Erythroblast (primary cell): ENCODE data around the gene ADRB1.

Experiments
- GATA1 ChIP-seq: IDR thresholded peaks from 2 replicates; pipeline ENCODE4 v1.6.1; 2011; ENCODE audit warnings: low read depth, mild to moderate bottlenecking, control low read depth, low read length, moderate library complexity
- POLR2A ChIP-seq: IDR thresholded peaks from 2 replicates; pipeline ENCODE4 v1.6.1; 2011; ENCODE audit warnings: mild to moderate bottlenecking, low read length

DNA sequence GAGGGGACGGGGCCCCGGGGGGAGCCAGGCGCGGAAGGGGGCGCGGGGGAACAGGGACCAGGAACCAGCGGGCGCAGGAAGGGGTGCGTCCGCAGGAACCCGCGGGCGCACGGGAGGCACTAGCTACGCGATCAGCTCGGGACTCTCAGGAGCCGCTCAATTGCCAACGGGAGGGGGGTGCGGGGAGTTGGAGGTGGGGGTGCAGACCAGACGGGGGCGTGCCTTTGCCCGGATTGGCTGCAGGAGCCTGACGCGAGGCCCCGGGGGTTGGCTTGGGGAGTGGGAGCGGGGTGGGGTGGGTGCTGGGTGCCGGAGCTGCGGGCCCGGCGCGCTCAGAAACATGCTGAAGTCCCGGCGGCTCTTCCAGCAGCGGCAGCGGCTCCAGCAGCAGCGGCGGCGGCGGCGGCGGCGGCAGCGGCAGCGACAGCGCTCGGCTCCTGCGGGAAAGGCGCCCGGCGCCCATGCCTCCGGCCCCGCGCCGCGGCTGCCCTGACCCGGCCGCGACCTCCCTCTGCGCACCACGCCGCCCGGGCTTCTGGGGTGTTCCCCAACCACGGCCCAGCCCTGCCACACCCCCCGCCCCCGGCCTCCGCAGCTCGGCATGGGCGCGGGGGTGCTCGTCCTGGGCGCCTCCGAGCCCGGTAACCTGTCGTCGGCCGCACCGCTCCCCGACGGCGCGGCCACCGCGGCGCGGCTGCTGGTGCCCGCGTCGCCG, at the start of gene ADRB1:
- no peak for TF ChIP-seq POLR2A
- TF ChIP-seq GATA1 = no peak
